A673 (cell line): ENCODE results near the gene TBC1D22A. TPM values are rescaled to one million over a fixed set of nuclear protein-coding genes. Genes with fewer than 3 reads are reported as not detected.

Experiments used
- BruUV-seq: library from RNA; stranded (reverse); fragments of 400-500 nt; replicated peaks from 2 replicates; lab custom pipeline; 2021; lab: Mats Ljungman, UMichigan
- CTCF ChIA-PET: fragments of 300-600 bp; sonication (Branson Sonifier 250); formaldehyde crosslinking; loops from one replicate; lab custom pipeline; 2022; ENCODE audit warnings: antibody characterized with exemption; lab: Charles Lee
- POLR2A ChIA-PET: fragments of 300-600 bp; sonication (Branson Sonifier 250); formaldehyde crosslinking; loops from one replicate; lab custom pipeline; 2022; ENCODE audit warnings: antibody characterized with exemption; ENCODE audit not compliant: low non-redundant PET; lab: Charles Lee
- DNase-seq: peaks from one replicate; pipeline ENCODE4 v3.0.0-alpha.2; 2015; ENCODE audit warnings: low spot score
- H3K27ac ChIP-seq: fragments of 200-600 bp; sonication (generic); 2 replicates; pipeline ENCODE4 v1.5.1; 2016; ENCODE audit warnings: mixed run types, low read depth, mild to moderate bottlenecking, mixed read lengths, antibody characterized with exemption, low read length; ENCODE audit not compliant: poor library complexity, severe bottlenecking
- H3K27me3 ChIP-seq: fragments of 200-600 bp; sonication (generic); replicated peaks from 2 replicates; pipeline ENCODE4 v1.6.1; 2017; ENCODE audit warnings: mixed run types, low read depth, mild to moderate bottlenecking, mixed read lengths, antibody characterized with exemption, low read length; ENCODE audit not compliant: insufficient read depth, poor library complexity
- H3K36me3 ChIP-seq: fragments of 200-600 bp; sonication (generic); 2 replicates; pipeline ENCODE4 v1.6.1; 2016; ENCODE audit warnings: mixed run types, mild to moderate bottlenecking, mixed read lengths, antibody characterized with exemption, low read length; ENCODE audit not compliant: insufficient read depth, poor library complexity, severe bottlenecking
- H3K4me1 ChIP-seq: fragments of 200-600 bp; sonication (generic); 2 replicates; pipeline ENCODE4 v1.6.1; 2017; ENCODE audit warnings: mixed run types, mild to moderate bottlenecking, mixed read lengths, antibody characterized with exemption, low read length; ENCODE audit not compliant: insufficient read depth, poor library complexity, severe bottlenecking
- H3K4me3 ChIP-seq: fragments of 200-600 bp; sonication (generic); 2 replicates; pipeline ENCODE4 v1.5.1; 2016; ENCODE audit warnings: low read depth, mixed run types, mild to moderate bottlenecking, mixed read lengths, low read length; ENCODE audit not compliant: poor library complexity, severe bottlenecking
- H3K9me3 ChIP-seq: fragments of 200-600 bp; sonication (generic); 2 replicates; pipeline ENCODE4 v1.6.1; 2016; ENCODE audit warnings: mixed run types, low read depth, mild to moderate bottlenecking, mixed read lengths, antibody characterized with exemption, low read length; ENCODE audit not compliant: poor library complexity, severe bottlenecking
- EZH2 ChIP-seq: fragments of 200-600 bp; sonication (generic); IDR thresholded peaks from 2 replicates; pipeline ENCODE4 v1.6.1; 2017; ENCODE audit warnings: borderline replicate concordance, low read depth, mild to moderate bottlenecking, mixed read lengths, antibody characterized with exemption, low read length; ENCODE audit not compliant: poor library complexity, severe bottlenecking
- intact Hi-C: fragments of 100-400 bp; cut with micrococcal nuclease; formaldehyde crosslinking; loops from one replicate; pipeline ENCODE4 v1.10.0; 2022; ENCODE audit not compliant: unreplicated experiment
- total RNA-seq: library from RNA; stranded (reverse); gene quantifications from 2 replicates; pipeline ENCODE4 v1.2.3, GENCODE V29; 2021
- TF ChIP-seq, protein P1 (sequence below): fragments of 300-800, 200-600 bp; sonication (generic); conservative IDR thresholded peaks from 2 replicates; pipeline ENCODE4 v1.5.1; 2017; ENCODE audit warnings: low read depth, mild to moderate bottlenecking, antibody characterized with exemption, low read length, moderate library complexity, mixed read lengths

TBC1D22A gene
- total RNA-seq, 1 experiment from 2014 or later: 22.5 TPM

DNA sequence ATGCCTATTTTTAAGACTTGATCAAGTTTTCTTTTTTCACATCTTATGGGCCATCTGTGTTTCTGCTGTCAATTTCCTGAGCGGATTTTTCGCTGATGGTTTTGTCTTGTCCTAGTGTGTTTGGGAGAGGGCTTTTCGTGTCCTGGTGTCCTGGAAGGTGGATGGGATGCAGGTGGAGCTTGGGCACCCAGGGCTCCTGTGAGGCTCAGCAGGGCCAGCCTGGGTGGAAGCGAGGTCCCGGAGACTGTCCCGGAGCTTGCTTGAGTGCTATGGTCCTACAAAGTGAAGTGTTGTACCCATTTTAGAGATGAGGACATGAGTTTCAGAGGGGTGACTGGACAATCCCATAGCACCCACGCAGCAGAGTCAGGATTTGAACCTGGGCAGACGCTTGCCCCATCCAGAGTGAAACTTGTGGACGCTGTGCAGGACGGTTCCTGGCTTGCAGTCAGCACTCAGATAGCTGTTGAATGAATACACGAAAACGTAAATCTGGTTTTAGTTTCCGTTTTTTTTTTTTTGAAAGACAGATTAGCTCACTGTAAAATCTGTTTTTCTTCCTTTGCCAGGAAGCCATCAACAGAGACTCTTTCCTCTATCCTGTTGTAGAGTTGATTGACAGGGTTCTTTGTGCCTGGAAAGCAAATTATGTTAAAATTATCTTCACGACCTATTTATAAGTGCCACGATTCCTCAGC, 64.1 kb downstream of the TBC1D22A start:
- POLR2A ChIA-PET: no interaction called here

GRCh38 chr22:46827136-46827780, 64.8 kb downstream of the TBC1D22A start:
- Histone ChIP-seq H3K27me3 (no peaks in the 10 kb centered on the region), H3K36me3 (no peaks in the 10 kb centered on the region), H3K4me3 (no peak overlapping the region), H3K4me1 (peaks cover 32% of the 10 kb centered on the region), H3K27ac (no peak overlapping the region), H3K9me3 (no peaks in the 10 kb centered on the region)
- BruUV-seq: no TSS peak
- ChIA-PET CTCF (no interaction called here), POLR2A (no interaction called here)
- intact Hi-C loops: no loop called here
- DNase-seq: no peak
- TF ChIP-seq EZH2: no peak
- TF ChIP-seq, protein P1, sequence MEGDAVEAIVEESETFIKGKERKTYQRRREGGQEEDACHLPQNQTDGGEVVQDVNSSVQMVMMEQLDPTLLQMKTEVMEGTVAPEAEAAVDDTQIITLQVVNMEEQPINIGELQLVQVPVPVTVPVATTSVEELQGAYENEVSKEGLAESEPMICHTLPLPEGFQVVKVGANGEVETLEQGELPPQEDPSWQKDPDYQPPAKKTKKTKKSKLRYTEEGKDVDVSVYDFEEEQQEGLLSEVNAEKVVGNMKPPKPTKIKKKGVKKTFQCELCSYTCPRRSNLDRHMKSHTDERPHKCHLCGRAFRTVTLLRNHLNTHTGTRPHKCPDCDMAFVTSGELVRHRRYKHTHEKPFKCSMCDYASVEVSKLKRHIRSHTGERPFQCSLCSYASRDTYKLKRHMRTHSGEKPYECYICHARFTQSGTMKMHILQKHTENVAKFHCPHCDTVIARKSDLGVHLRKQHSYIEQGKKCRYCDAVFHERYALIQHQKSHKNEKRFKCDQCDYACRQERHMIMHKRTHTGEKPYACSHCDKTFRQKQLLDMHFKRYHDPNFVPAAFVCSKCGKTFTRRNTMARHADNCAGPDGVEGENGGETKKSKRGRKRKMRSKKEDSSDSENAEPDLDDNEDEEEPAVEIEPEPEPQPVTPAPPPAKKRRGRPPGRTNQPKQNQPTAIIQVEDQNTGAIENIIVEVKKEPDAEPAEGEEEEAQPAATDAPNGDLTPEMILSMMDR: peak; percentile 25

More for the DNA sequence above, 64.1 kb downstream of the TBC1D22A start:
- Histone ChIP-seq H3K27ac (no peak overlapping the region), H3K27me3 (no peaks in the 10 kb centered on the region), H3K9me3 (no peaks in the 10 kb centered on the region), H3K36me3 (no peaks in the 10 kb centered on the region), H3K4me3 (no peak overlapping the region), H3K4me1 (peaks cover 32% of the 10 kb centered on the region)
- no TSS peak for BruUV-seq
- TF ChIP-seq, protein P1: no peak
- TF ChIP-seq EZH2: no peak
- intact Hi-C loops: no loop called here
- CTCF ChIA-PET: no interaction called here
- no peak for DNase-seq

DNA sequence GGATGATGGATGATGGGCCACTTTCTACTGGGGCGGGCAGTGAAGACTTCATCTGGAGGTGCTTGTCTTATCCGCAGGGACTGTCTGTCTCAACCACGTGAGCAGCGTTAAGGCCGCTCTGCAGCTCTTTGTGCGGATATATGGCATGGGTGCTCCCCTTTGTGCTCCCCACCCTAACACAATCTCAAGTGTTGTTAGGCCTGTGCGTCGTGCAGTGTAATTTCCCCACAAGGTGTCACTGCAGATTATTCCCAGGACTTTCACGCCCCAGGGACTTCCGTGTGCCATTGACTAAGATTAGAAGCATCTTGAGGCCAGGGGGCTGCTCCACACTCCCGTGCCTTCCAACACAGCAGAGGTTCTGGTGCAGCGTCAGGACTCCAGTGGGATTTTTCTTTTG, 65.3 kb downstream of the TBC1D22A start:
- CTCF ChIA-PET: no interaction called here
- BruUV-seq: no TSS peak
- Histone ChIP-seq H3K4me3 (no peak overlapping the region), H3K27me3 (no peaks in the 10 kb centered on the region), H3K9me3 (no peaks in the 10 kb centered on the region), H3K27ac (no peak overlapping the region), H3K4me1 (peaks cover 32% of the 10 kb centered on the region), H3K36me3 (no peaks in the 10 kb centered on the region)
- intact Hi-C loops: no loop called here
- peak; percentile 33 for DNase-seq
- POLR2A ChIA-PET: no interaction called here
- no peak for TF ChIP-seq EZH2
- TF ChIP-seq, protein P1: peak; percentile 30; the same call in 1 of the 2 replicates
